Activated CD4-positive, alpha-beta T cell treated with anti-CD3 and anti-CD28 coated beads for 36 hours (primary cell): ENCODE measurements around the gene ARHGAP6. TPM values are rescaled to one million over a fixed set of nuclear protein-coding genes. Genes with fewer than 3 reads are reported as not detected.

Experiments used
- ATAC-seq: fragments of 200-7000 bp; cut with Tn5 transposase; one replicate; pipeline ENCODE4 v1.10.0; 2021; ENCODE audit warnings: mild to moderate bottlenecking, moderate library complexity
- CTCF ChIA-PET: fragments of 350-600 bp; sonication (Branson Sonifier 250); formaldehyde crosslinking; loops from one replicate; lab custom pipeline; 2021; ENCODE audit warnings: antibody characterized with exemption; lab: Charles Lee
- POLR2A ChIA-PET: fragments of 350-600 bp; sonication (Branson Sonifier 250); formaldehyde crosslinking; loops from one replicate; lab custom pipeline; 2021; ENCODE audit warnings: antibody characterized with exemption, inconsistent platforms; lab: Charles Lee
- DNase-seq: peaks from one replicate; pipeline ENCODE4 v3.0.0-alpha.2; 2020
- H3K27ac Mint-ChIP-seq: one replicate; pipeline ENCODE4 v1.8.0; 2021; ENCODE audit warnings: mixed read lengths
- H3K27me3 Mint-ChIP-seq: one replicate; pipeline ENCODE4 v1.8.0; 2021; ENCODE audit warnings: mixed read lengths
- H3K36me3 Mint-ChIP-seq: one replicate; pipeline ENCODE4 v1.8.0; 2021; ENCODE audit warnings: low read depth, mixed read lengths
- H3K4me1 Mint-ChIP-seq: one replicate; pipeline ENCODE4 v1.8.0; 2021; ENCODE audit warnings: mixed read lengths
- H3K4me3 Mint-ChIP-seq: one replicate; pipeline ENCODE4 v1.8.0; 2021; ENCODE audit warnings: mild to moderate bottlenecking, moderate library complexity, mixed read lengths
- H3K9me3 Mint-ChIP-seq: one replicate; pipeline ENCODE4 v1.8.0; 2021; ENCODE audit warnings: low read depth, mixed read lengths
- intact Hi-C, 2 experiments: fragments of 100-400 bp; cut with DNase I in 1 of 2; cut with micrococcal nuclease in 1 of 2; formaldehyde crosslinking; loops; one replicate each; pipeline versions ENCODE4 v1.14.2 to v1.15.1; 2022 to 2024; cut with DNase I, micrococcal nuclease
- total RNA-seq, 2 experiments: library from RNA; stranded (reverse); gene quantifications; one replicate each; pipeline ENCODE4 v1.2.3, GENCODE V29; 2021

ARHGAP6 gene, protein sequence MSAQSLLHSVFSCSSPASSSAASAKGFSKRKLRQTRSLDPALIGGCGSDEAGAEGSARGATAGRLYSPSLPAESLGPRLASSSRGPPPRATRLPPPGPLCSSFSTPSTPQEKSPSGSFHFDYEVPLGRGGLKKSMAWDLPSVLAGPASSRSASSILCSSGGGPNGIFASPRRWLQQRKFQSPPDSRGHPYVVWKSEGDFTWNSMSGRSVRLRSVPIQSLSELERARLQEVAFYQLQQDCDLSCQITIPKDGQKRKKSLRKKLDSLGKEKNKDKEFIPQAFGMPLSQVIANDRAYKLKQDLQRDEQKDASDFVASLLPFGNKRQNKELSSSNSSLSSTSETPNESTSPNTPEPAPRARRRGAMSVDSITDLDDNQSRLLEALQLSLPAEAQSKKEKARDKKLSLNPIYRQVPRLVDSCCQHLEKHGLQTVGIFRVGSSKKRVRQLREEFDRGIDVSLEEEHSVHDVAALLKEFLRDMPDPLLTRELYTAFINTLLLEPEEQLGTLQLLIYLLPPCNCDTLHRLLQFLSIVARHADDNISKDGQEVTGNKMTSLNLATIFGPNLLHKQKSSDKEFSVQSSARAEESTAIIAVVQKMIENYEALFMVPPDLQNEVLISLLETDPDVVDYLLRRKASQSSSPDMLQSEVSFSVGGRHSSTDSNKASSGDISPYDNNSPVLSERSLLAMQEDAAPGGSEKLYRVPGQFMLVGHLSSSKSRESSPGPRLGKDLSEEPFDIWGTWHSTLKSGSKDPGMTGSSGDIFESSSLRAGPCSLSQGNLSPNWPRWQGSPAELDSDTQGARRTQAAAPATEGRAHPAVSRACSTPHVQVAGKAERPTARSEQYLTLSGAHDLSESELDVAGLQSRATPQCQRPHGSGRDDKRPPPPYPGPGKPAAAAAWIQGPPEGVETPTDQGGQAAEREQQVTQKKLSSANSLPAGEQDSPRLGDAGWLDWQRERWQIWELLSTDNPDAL (N-terminal part only)
- total RNA-seq: not detected

GRCh38 chrX:11665168-11666111 is at the start of gene ARHGAP6:
Gene ARHGAP6, minus strand, starts transcription at chrX:11665920. Its CDS starts 1,092 bp downstream, at chrX:11664828.
- Mint-ChIP-seq H3K4me1 (peaks cover 4% of the 10 kb centered on the region), H3K27me3 (peaks cover 46% of the 10 kb centered on the region), H3K4me3 (peak within 1 kb of the TSS; percentile 28), H3K36me3 (no peaks in the 10 kb centered on the region), H3K9me3 (no peaks in the 10 kb centered on the region), H3K27ac (no peak within 1 kb of the TSS)
- intact Hi-C loops: loop anchor here in 1 of 2 experiments (5.0 kb wide), 1 partner anchor 107 kb away; no protein-coding TSS in a partner anchor
- ChIA-PET CTCF (interaction anchor here (0.6 to 0.8 kb wide), 4 partner anchors 9 to 120 kb away, joined by 3 to 5 read pairs (median 3); no protein-coding TSS in a partner anchor), POLR2A (no interaction called here)
- DNase-seq: no peak
- ATAC-seq: no peak

DNA sequence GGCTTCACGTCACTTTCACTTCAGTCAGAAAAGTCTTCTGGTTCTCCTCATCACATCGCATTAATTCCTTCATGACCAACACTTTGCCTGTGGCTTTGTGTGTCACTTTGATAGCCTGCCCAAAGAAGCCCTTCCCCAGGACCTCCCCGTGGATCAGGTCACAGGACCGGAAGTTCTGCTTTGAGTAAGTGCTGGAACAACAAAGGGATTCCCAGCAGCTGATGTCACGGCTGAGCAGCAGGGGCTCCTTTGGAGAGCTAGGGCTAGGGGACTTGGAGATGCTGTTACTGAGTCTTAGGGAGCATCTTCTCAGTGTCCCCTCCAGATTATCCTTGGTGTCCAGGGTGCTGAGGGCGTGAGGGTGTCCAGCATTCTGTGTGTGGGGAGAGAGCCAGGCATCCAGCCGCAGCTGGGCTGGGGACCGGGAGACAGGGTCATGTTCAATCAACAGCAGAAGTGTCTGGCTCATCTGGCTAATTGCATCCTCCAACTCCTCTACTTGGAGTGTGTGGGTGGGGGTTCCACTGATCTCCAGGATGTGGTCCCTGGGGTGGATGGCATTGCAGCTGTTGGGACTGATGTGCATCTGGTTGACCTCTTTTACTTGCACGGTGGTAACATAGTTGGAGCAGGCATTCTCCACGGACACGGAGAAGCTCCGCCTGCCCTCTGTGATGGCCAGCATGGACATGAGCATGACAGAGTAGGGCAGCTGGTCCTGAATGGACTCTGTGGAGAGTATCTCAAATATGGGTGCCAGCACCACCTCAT is 39.2 kb upstream of the ARHGAP6 start:
- Mint-ChIP-seq H3K36me3 (no peaks in the 10 kb centered on the region), H3K27me3 (no peaks in the 10 kb centered on the region), H3K4me3 (no peak overlapping the region), H3K4me1 (no peaks in the 10 kb centered on the region), H3K9me3 (no peaks in the 10 kb centered on the region), H3K27ac (no peak overlapping the region)
- intact Hi-C loops: no loop called here
- DNase-seq: no peak
- ChIA-PET CTCF (no interaction called here), POLR2A (no interaction called here)
- no peak for ATAC-seq

DNA sequence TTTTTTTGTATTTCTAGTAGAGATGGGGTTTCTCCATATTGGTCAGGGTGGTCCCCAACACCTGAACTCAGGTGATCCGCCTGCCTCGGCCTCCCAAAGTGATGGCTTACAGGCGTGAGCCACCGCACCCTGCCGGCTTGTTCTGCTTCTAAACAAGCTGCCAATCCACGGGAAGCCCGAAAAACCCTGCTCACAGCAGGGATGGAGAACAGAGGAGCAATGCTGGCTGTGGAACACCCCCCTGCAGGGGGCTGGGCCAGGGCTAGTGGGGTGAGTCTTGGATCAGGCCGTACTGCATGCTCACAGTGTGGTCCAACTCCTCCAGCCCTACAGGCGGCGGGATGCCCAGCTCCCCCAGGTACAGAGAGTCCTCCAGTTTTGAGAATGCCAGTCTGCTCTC is 38.1 kb upstream of the ARHGAP6 start:
- Mint-ChIP-seq H3K9me3 (no peaks in the 10 kb centered on the region), H3K27me3 (no peaks in the 10 kb centered on the region), H3K4me1 (no peaks in the 10 kb centered on the region), H3K36me3 (no peaks in the 10 kb centered on the region), H3K27ac (no peak overlapping the region), H3K4me3 (no peak overlapping the region)
- CTCF ChIA-PET: no interaction called here
- DNase-seq: no peak
- intact Hi-C loops: no loop called here
- ATAC-seq: no peak
- POLR2A ChIA-PET: no interaction called here

- intact Hi-C loops: no loop called here
- ChIA-PET CTCF (no interaction called here), POLR2A (no interaction called here)
- H3K4me3 Mint-ChIP-seq: no peak overlapping the region
- ATAC-seq: no peak
- no peaks in the 10 kb centered on the region for H3K4me1 Mint-ChIP-seq
- no peaks in the 10 kb centered on the region for H3K9me3 Mint-ChIP-seq
- H3K27ac Mint-ChIP-seq: no peak overlapping the region
- H3K27me3 Mint-ChIP-seq: no peaks in the 10 kb centered on the region
- no peaks in the 10 kb centered on the region for H3K36me3 Mint-ChIP-seq
- no peak for DNase-seq
Measured at GRCh38 chrX:11702965-11703631, 37.4 kb upstream of the ARHGAP6 start.

- intact Hi-C loops: no loop called here
- ATAC-seq: no peak
- Mint-ChIP-seq H3K27ac (no peak overlapping the region), H3K4me3 (no peak overlapping the region), H3K9me3 (no peaks in the 10 kb centered on the region), H3K36me3 (no peaks in the 10 kb centered on the region), H3K27me3 (no peaks in the 10 kb centered on the region), H3K4me1 (no peaks in the 10 kb centered on the region)
- DNase-seq: no peak
- ChIA-PET CTCF (no interaction called here), POLR2A (no interaction called here)
Measured at GRCh38 chrX:11702420-11702819, 36.7 kb upstream of the ARHGAP6 start.

GRCh38 chrX:11698702-11699101 is 33.0 kb upstream of the ARHGAP6 start:
- Mint-ChIP-seq H3K27me3 (peaks cover 5% of the 10 kb centered on the region), H3K4me3 (no peak overlapping the region), H3K9me3 (no peaks in the 10 kb centered on the region), H3K27ac (no peak overlapping the region), H3K36me3 (no peaks in the 10 kb centered on the region), H3K4me1 (no peaks in the 10 kb centered on the region)
- no peak for DNase-seq
- POLR2A ChIA-PET: no interaction called here
- no peak for ATAC-seq
- CTCF ChIA-PET: no interaction called here
- intact Hi-C loops: no loop called here

DNA sequence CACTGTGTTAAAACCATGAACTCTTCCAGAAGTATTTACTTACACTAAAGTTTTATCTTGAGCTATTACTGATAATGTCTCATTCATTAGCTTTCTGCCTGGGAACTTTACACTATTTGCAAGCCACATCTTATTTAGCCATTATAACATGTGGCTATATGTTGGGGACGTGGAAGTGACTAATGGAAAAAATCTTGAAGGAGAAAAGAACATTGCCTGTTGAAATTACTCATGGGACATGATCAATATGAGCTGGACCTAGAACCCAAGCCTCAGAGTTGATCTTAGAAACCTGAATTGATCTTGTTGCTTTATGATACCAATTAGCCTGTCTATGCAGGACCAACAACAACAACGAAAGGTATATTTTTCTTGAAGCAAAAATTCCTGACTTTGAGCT is 22.5 kb upstream of the ARHGAP6 start:
- ATAC-seq: no peak
- no peak overlapping the region for H3K4me3 Mint-ChIP-seq
- H3K9me3 Mint-ChIP-seq: no peaks in the 10 kb centered on the region
- intact Hi-C loops: no loop called here
- no peaks in the 10 kb centered on the region for H3K4me1 Mint-ChIP-seq
- no peaks in the 10 kb centered on the region for H3K36me3 Mint-ChIP-seq
- DNase-seq: no peak
- ChIA-PET POLR2A (interaction anchor here (0.6 kb wide), 1 partner anchor 67 kb away, joined by 3 read pairs; no protein-coding TSS in a partner anchor), CTCF (no interaction called here)
- H3K27me3 Mint-ChIP-seq: peaks cover 7% of the 10 kb centered on the region
- H3K27ac Mint-ChIP-seq: no peak overlapping the region

DNA sequence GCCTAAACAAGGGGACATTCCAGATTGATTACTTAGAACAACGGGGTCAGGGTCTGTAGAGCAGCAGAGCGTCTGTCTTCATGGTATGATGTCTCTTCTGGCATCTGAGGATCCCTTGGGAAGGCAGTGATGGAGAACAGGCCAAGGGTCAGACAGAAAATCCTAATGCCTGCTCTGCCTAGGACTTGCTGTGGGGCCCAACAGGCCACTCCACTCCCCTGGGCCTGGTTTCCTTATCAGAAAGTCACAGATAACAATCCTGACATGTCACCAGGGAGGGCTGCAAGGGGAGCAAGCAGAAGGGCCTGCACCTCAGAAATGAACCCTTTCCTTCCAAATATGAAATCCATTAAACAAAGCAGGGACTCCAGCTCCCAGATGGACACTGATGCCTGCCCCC is 21.4 kb upstream of the ARHGAP6 start:
- ATAC-seq (no peak), DNase-seq (no peak)
- H3K4me1 Mint-ChIP-seq: no peaks in the 10 kb centered on the region
- intact Hi-C loops: no loop called here
- POLR2A ChIA-PET: no interaction called here
- no peaks in the 10 kb centered on the region for H3K9me3 Mint-ChIP-seq
- peaks cover 7% of the 10 kb centered on the region for H3K27me3 Mint-ChIP-seq
- H3K4me3 Mint-ChIP-seq: no peak overlapping the region
- no peak overlapping the region for H3K27ac Mint-ChIP-seq
- CTCF ChIA-PET: no interaction called here
- no peaks in the 10 kb centered on the region for H3K36me3 Mint-ChIP-seq

DNA sequence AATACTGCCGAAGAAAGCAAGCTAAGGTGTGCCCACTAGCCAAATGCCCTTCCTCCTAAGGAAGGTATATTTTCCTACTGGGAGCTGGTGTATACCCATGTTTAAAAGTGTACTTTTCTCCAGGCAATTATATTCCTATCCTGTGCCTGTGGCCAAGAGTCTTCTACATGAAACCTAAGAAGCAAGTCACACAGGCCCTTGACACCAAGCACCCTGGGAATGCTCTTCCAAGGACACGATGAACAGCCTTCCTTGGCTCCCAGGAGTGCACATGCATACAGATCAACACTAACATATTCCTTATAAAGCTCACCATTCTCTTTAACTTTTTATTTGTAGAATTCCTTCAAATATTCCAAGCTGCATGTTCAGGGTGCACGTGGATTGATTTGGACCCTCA is 17.3 kb upstream of the ARHGAP6 start:
- ChIA-PET POLR2A (no interaction called here), CTCF (no interaction called here)
- ATAC-seq (no peak), DNase-seq (no peak)
- H3K9me3 Mint-ChIP-seq: no peaks in the 10 kb centered on the region
- no peaks in the 10 kb centered on the region for H3K36me3 Mint-ChIP-seq
- intact Hi-C loops: no loop called here
- H3K27me3 Mint-ChIP-seq: peaks cover 7% of the 10 kb centered on the region
- no peak overlapping the region for H3K27ac Mint-ChIP-seq
- no peaks in the 10 kb centered on the region for H3K4me1 Mint-ChIP-seq
- H3K4me3 Mint-ChIP-seq: no peak overlapping the region

- Mint-ChIP-seq H3K27me3 (peaks cover 8% of the 10 kb centered on the region), H3K27ac (no peak overlapping the region), H3K4me1 (no peaks in the 10 kb centered on the region), H3K9me3 (no peaks in the 10 kb centered on the region), H3K36me3 (no peaks in the 10 kb centered on the region), H3K4me3 (no peak overlapping the region)
- intact Hi-C loops: no loop called here
- DNase-seq (no peak), ATAC-seq (no peak)
- CTCF ChIA-PET: interaction anchor here (0.6 kb wide), 1 partner anchor 111 kb away, joined by 3 read pairs; no protein-coding TSS in a partner anchor
- POLR2A ChIA-PET: no interaction called here
Measured at GRCh38 chrX:11678158-11678557, 12.4 kb upstream of the ARHGAP6 start.
